Astrocyte (in vitro differentiated cells and primary cell): ENCODE results near the gene FCN2. TPM values are rescaled to one million over a fixed set of nuclear protein-coding genes. Genes with fewer than 3 reads are reported as not detected.

Experiments used
- DNase-seq: peaks from one replicate; pipeline ENCODE4 v3.0.0-alpha.2; 2010; ENCODE audit warnings: low read depth
- FAIRE-seq: peaks from 2 replicates; lab custom pipeline; 2011; peaks lifted over from hg19 to GRCh38; lab: Jason Lieb, UNC
- H2AFZ ChIP-seq: 2 replicates; pipeline ENCODE4 v1.6.0; 2012; ENCODE audit warnings: low read depth, low read length, inconsistent platforms
- H3K27ac ChIP-seq: 2 replicates; pipeline ENCODE4 v1.5.1; 2011; ENCODE audit warnings: low read depth, low read length, inconsistent platforms
- H3K27me3 ChIP-seq: 2 replicates; pipeline ENCODE4 v1.6.0; 2011; ENCODE audit warnings: low read length, inconsistent platforms; ENCODE audit not compliant: insufficient read depth
- H3K36me3 ChIP-seq: 2 replicates; pipeline ENCODE4 v1.5.1; 2011; ENCODE audit warnings: low read length, inconsistent platforms; ENCODE audit not compliant: insufficient read depth
- H3K4me1 ChIP-seq: 2 replicates; pipeline ENCODE4 v1.5.1; 2011; ENCODE audit warnings: low read length, inconsistent platforms; ENCODE audit not compliant: insufficient read depth
- H3K4me2 ChIP-seq: 2 replicates; pipeline ENCODE4 v1.6.0; 2012; ENCODE audit warnings: low read length, inconsistent platforms
- H3K4me3 ChIP-seq: 2 replicates; pipeline ENCODE4 v1.5.1; 2011; ENCODE audit warnings: low read depth, mild to moderate bottlenecking, low read length, inconsistent platforms; ENCODE audit not compliant: insufficient read depth
- H3K79me2 ChIP-seq: 2 replicates; pipeline ENCODE4 v1.6.0; 2012; ENCODE audit warnings: mild to moderate bottlenecking, low read length, inconsistent platforms; ENCODE audit not compliant: insufficient read depth
- H3K9ac ChIP-seq: 2 replicates; pipeline ENCODE4 v1.6.0; 2012; ENCODE audit warnings: mild to moderate bottlenecking, low read length, inconsistent platforms
- H3K9me3 ChIP-seq: 2 replicates; pipeline ENCODE4 v1.5.1; 2012; ENCODE audit warnings: low read depth, mild to moderate bottlenecking, low read length, inconsistent platforms; ENCODE audit not compliant: insufficient read depth
- H4K20me1 ChIP-seq: 2 replicates; pipeline ENCODE4 v1.6.0; 2012; ENCODE audit warnings: low read length, inconsistent platforms; ENCODE audit not compliant: insufficient read depth
- H3K27ac Mint-ChIP-seq: one replicate; pipeline ENCODE4 v1.8.0; 2021; ENCODE audit warnings: mild to moderate bottlenecking, mixed read lengths; ENCODE audit not compliant: unreplicated experiment
- H3K27me3 Mint-ChIP-seq: one replicate; pipeline ENCODE4 v1.8.0; 2021; ENCODE audit warnings: low read depth, mixed read lengths; ENCODE audit not compliant: unreplicated experiment
- H3K36me3 Mint-ChIP-seq: one replicate; pipeline ENCODE4 v1.8.0; 2021; ENCODE audit warnings: low read depth, mixed read lengths; ENCODE audit not compliant: unreplicated experiment
- H3K4me1 Mint-ChIP-seq: one replicate; pipeline ENCODE4 v1.8.0; 2021; ENCODE audit warnings: low read depth, mixed read lengths; ENCODE audit not compliant: unreplicated experiment
- H3K4me3 Mint-ChIP-seq: one replicate; pipeline ENCODE4 v1.8.0; 2021; ENCODE audit warnings: mild to moderate bottlenecking, moderate library complexity, mixed read lengths; ENCODE audit not compliant: unreplicated experiment
- H3K9me3 Mint-ChIP-seq: one replicate; pipeline ENCODE4 v1.8.0; 2021; ENCODE audit warnings: mild to moderate bottlenecking, mixed read lengths; ENCODE audit not compliant: unreplicated experiment
- EZH2 ChIP-seq: IDR thresholded peaks from 2 replicates; pipeline ENCODE4 v1.6.1; 2012; ENCODE audit warnings: mild to moderate bottlenecking, low read length, inconsistent platforms; ENCODE audit not compliant: insufficient read depth
- total RNA-seq: library from RNA; stranded (reverse); gene quantifications from 2 replicates; pipeline ENCODE4 v1.2.1, GENCODE V29; 2021
- TF ChIP-seq, protein P1 (sequence below): IDR thresholded peaks from 2 replicates; pipeline ENCODE4 v1.5.1; 2011; ENCODE audit warnings: low read depth, mild to moderate bottlenecking, inconsistent platforms, low read length, moderate library complexity; ENCODE audit not compliant: insufficient read depth

FCN2 gene
- total RNA-seq, 1 donor from 2014 or later, result not detected

GRCh38 chr9:134867917-134868750 lies 12.5 kb upstream of the FCN2 start:
- Mint-ChIP-seq H3K27ac (no peak overlapping the region), H3K4me3 (no peak overlapping the region), H3K36me3 (peaks cover 2% of the 10 kb centered on the region), H3K4me1 (peaks cover 2% of the 10 kb centered on the region), H3K27me3 (peaks cover 25% of the 10 kb centered on the region), H3K9me3 (peaks cover 3% of the 10 kb centered on the region)
- Histone ChIP-seq H4K20me1 (no peaks in the 10 kb centered on the region), H3K4me2 (no peak overlapping the region), H2AFZ (no peak overlapping the region), H3K4me1 (no peaks in the 10 kb centered on the region), H3K27ac (no peak overlapping the region), H3K9ac (no peak overlapping the region), H3K9me3 (no peaks in the 10 kb centered on the region), H3K4me3 (no peak overlapping the region), H3K36me3 (no peaks in the 10 kb centered on the region), H3K27me3 (no peaks in the 10 kb centered on the region), H3K79me2 (no peaks in the 10 kb centered on the region)
- DNase-seq (no peak), FAIRE-seq (no peak)
- no peak for TF ChIP-seq EZH2
- TF ChIP-seq, protein P1, sequence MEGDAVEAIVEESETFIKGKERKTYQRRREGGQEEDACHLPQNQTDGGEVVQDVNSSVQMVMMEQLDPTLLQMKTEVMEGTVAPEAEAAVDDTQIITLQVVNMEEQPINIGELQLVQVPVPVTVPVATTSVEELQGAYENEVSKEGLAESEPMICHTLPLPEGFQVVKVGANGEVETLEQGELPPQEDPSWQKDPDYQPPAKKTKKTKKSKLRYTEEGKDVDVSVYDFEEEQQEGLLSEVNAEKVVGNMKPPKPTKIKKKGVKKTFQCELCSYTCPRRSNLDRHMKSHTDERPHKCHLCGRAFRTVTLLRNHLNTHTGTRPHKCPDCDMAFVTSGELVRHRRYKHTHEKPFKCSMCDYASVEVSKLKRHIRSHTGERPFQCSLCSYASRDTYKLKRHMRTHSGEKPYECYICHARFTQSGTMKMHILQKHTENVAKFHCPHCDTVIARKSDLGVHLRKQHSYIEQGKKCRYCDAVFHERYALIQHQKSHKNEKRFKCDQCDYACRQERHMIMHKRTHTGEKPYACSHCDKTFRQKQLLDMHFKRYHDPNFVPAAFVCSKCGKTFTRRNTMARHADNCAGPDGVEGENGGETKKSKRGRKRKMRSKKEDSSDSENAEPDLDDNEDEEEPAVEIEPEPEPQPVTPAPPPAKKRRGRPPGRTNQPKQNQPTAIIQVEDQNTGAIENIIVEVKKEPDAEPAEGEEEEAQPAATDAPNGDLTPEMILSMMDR, result no peak

DNA sequence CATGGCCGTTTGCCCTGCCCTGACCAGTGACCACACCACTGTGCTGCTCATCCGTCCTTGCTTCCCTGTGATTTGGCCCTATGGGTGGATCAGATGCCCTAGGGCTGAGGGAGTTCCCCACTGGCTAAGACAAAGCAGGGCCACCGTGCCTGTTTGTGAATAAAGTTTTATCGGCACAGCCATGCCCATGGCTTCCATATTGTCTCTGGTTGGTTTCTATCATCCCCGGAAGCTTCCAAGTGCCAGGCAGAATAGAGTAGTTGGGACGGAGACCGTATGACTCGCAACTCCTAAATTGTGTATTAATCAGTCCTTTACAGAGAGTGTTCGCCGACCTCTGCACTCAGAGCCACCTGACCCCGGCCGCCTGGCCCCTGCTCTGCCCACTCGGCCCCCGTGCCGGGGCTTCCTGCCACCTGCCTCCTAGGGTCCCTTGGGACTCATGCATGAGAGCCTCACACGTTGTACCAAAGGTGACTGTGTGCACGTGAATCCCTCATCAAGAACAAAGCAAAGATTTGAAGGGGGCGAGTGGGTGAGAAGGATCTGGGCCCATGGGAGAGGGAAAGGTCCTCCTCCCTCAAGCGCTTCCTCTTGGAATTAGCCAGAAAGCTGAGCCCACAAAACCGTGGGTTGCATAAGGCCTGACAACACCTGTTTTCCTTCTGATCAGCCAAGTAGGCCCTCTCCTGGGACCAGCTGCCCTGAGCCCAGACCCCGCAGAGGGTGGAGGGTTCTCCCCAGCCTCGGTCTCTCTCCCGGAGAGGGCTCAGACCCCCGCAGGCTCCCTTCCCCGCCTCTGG lies 11.7 kb upstream of the FCN2 start:
- no peaks in the 10 kb centered on the region for H3K36me3 ChIP-seq
- DNase-seq (no peak), FAIRE-seq (no peak)
- no peaks in the 10 kb centered on the region for H3K79me2 ChIP-seq
- H3K9me3 ChIP-seq, result no peaks in the 10 kb centered on the region
- no peak overlapping the region for H3K4me3 ChIP-seq
- Mint-ChIP-seq H3K4me3 (no peak overlapping the region), H3K36me3 (peaks cover 2% of the 10 kb centered on the region), H3K9me3 (peaks cover 3% of the 10 kb centered on the region), H3K27me3 (peaks cover 28% of the 10 kb centered on the region), H3K27ac (no peak overlapping the region), H3K4me1 (peaks cover 2% of the 10 kb centered on the region)
- H3K27me3 ChIP-seq, result no peaks in the 10 kb centered on the region
- no peak overlapping the region for H3K4me2 ChIP-seq
- no peaks in the 10 kb centered on the region for H4K20me1 ChIP-seq
- TF ChIP-seq, protein P1, result no peak
- TF ChIP-seq EZH2, result no peak
- H2AFZ ChIP-seq, result no peak overlapping the region
- H3K9ac ChIP-seq, result no peak overlapping the region
- H3K4me1 ChIP-seq, result no peaks in the 10 kb centered on the region
- H3K27ac ChIP-seq, result no peak overlapping the region
